Hepatic stellate cell (primary cell): ENCODE results near the gene LYPD3.

Experiments used
- DNase-seq: peaks from one replicate; pipeline ENCODE4 v3.0.0; 2011; ENCODE audit warnings: low spot score

The LYPD3 gene

GRCh38 chr19:43430976-43431375, 34.4 kb downstream of the LYPD3 start:
- DNase-seq: no peak

DNA sequence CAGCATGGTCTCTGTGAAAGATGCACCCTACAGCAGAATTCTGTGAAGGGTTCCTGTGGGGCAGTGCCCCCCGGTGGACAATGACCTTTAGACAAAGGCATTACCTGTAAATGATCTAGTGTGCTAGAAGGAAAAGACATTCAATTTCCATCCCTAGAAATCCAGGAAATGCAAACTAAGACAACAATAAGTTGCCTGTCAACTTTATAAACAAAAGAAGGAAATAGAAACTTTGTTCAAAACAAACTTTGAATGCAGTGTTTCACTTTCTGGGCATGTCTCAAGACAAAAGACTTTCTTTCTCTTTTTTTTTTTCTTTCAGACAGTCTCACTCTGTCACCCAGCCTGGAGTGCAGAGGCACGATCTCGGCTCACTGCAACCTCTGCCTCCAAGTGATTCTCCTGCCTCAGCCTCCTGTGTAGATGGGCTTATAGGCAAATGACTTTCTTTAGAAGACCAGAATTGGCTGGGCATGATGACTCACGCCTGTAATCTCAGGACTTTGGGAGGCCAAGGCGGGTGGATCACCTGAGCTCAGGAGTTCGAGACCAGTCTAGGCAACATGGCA, 35.2 kb downstream of the LYPD3 start:
- no peak for DNase-seq

- DNase-seq: no peak
These were observed 36.0 kb downstream of the LYPD3 start for GRCh38 chr19:43429395-43429794.

GRCh38 chr19:43425567-43426392, 39.6 kb downstream of the LYPD3 start:
- no peak for DNase-seq

- DNase-seq: no peak
These were observed 41.6 kb downstream of the LYPD3 start for GRCh38 chr19:43423779-43424178.

DNA sequence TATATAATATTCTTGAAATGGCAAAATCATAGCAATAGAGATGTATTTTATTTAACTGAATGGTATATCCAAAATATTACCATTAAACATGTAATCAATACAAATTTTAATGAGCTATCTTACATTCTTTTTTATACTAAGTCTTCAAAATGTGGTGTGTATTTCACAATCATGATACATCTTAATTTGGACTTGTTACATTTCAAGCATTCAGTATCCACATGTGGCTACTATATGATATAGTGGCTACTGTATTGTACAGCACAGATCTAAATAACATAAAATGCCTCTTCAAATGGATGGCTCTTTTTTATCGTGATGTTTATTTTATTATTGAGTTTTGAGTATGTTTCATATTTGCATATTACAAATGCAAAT, 42.7 kb downstream of the LYPD3 start:
- no peak for DNase-seq

DNA sequence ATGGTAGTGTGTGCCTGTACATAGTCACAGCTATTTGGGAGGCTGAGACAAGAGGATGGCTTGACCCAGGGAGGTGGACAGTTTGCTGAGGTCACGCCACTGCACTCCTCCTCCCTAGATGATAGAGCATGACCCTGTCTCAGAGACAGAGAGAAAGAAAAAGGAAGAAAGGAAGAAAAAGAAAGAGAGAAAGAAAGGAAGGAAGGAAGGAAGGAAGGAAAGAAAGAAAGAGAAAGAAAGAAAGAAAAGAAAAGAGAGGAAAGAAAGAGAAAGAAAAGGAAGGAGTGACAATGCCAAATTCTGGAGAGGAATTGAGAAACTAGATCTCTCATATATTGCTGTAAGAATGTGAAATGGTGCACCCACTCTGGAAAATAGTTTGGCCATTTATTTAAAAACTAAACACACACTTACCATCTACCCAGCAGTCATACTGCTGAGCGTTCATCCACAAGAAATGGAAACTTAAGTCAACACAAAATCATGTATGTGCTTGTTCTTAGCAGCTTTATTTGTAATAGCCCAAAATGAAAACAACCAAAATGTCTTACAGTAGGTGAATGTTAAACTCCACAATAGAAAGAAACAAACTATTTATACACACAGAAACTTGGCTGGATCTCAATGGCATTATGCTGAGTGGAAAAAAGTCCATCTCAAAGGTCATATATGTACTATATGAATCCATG, 43.3 kb downstream of the LYPD3 start:
- no peak for DNase-seq

GRCh38 chr19:43420954-43421353, 44.5 kb downstream of the LYPD3 start:
- DNase-seq: no peak

DNA sequence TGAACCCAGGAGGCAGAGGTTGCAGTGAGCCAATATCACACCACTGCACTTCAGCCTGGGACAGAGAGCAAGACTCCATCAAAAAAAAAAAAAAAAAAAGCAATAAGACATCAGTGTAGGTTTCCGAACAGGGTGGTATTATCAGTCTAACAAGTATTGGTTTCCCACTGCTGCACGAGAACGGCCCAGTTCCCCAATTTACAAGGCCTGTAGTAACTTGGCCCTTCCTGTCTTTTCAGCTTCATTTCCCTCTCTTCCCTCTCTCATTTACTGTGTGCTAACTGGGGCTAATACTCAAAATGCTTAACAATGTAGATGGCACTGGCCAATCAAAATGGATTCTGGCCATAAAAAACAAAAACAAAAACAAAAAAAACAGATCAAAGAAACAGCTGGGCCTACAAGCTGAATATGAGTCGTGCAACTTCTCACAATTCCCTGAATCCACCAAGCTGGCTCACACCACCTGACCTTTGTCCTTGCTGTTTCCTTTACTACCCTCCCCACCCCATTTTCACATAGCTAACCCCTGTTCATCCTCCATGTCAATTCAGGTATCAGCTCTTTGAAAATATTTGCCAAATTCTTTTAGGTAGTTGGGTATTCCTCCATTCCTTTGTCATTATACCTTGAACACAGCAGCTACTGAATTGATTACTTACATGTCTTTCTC, 48.3 kb downstream of the LYPD3 start:
- no peak for DNase-seq

DNA sequence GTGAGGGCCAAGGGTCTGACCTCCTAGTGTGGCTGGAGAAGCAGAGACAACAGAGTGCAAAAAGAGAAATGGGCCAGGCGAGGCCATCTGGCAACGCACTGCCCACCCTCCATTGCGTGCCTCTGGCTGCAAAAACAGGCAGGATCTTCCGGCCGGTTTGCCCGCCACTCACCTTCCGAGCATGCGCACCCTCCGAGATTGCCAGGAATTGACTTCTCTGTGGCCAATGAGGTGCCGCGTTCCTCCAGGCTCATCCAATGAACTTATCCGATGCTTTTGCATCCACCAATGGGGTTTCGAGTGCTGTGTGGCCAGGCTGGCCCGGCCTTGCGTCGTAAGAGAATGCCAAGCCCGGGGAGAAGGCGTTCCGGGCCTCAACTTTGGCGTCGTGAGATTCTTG, 50.9 kb downstream of the LYPD3 start, which contains the start of gene TEX101:
TEX101 (plus strand) TSS at position 337 of the 400 bp plus-strand sequence. CDS start 1,030 bp downstream, outside the sequence.
- DNase-seq: no peak

- DNase-seq: no peak
These were observed 53.0 kb downstream of the LYPD3 start for GRCh38 chr19:43412441-43412840.
